PC-3 (cell line): ENCODE data around the gene MAP6. TPM values are rescaled to one million over a fixed set of nuclear protein-coding genes. Genes with fewer than 3 reads are reported as not detected.

Source experiments
- ATAC-seq: fragments of 200-7000 bp; cut with Tn5 transposase; 2 replicates; pipeline ENCODE4 v1.9.1; 2020; ENCODE audit warnings: mild to moderate bottlenecking, moderate library complexity
- BruUV-seq: library from RNA; stranded (reverse); fragments of 400-500 nt; replicated peaks from 2 replicates; lab custom pipeline; 2021; lab: Mats Ljungman, UMichigan
- CTCF ChIA-PET: fragments of 300-600 bp; sonication (Branson Sonifier 250); formaldehyde crosslinking; loops from one replicate; lab custom pipeline; 2022; ENCODE audit warnings: antibody characterized with exemption; lab: Charles Lee
- POLR2A ChIA-PET: fragments of 300-600 bp; sonication (Branson Sonifier 250); formaldehyde crosslinking; loops from one replicate; lab custom pipeline; 2022; ENCODE audit warnings: antibody characterized with exemption; ENCODE audit not compliant: unreplicated experiment; lab: Charles Lee
- DNase-seq: peaks from one replicate; pipeline ENCODE4 v3.0.0-alpha.2; 2015
- H2AFZ ChIP-seq: fragments of 300-600 bp; sonication (generic); 2 replicates; pipeline ENCODE4 v1.6.0; 2016; ENCODE audit warnings: antibody characterized with exemption, low read length
- H3F3A ChIP-seq: fragments of 300-600 bp; sonication (generic); one replicate; pipeline ENCODE4 v1.6.0; 2017; ENCODE audit warnings: antibody characterized with exemption, low read length, control low read depth, mild to moderate bottlenecking; ENCODE audit not compliant: unreplicated experiment
- H3K27ac ChIP-seq: fragments of 300-600 bp; sonication (generic); 2 replicates; pipeline ENCODE4 v1.5.1; 2016; ENCODE audit warnings: mild to moderate bottlenecking, low read length
- H3K27me3 ChIP-seq: fragments of 300-600 bp; sonication (generic); 2 replicates; pipeline ENCODE4 v1.6.1; 2016; ENCODE audit warnings: low read length, mixed read lengths
- H3K36me3 ChIP-seq: fragments of 300-600 bp; sonication (generic); 2 replicates; pipeline ENCODE4 v1.6.1; 2016; ENCODE audit warnings: low read depth, mixed run types, low read length, mixed read lengths
- H3K4me1 ChIP-seq: fragments of 300-600 bp; sonication (generic); 2 replicates; pipeline ENCODE4 v1.5.1; 2016; ENCODE audit warnings: low read length; ENCODE audit not compliant: insufficient read depth
- H3K4me2 ChIP-seq: fragments of 300-600 bp; sonication (generic); 2 replicates; pipeline ENCODE4 v1.6.0; 2016; ENCODE audit warnings: low read length
- H3K4me3 ChIP-seq: fragments of 300-600 bp; sonication (generic); 2 replicates; pipeline ENCODE4 v1.5.1; 2016; ENCODE audit warnings: mild to moderate bottlenecking, low read length, mixed read lengths
- H3K79me2 ChIP-seq: fragments of 300-600 bp; sonication (generic); 2 replicates; pipeline ENCODE4 v1.6.1; 2017; ENCODE audit warnings: low read length, mixed read lengths
- H3K9ac ChIP-seq: fragments of 300-600 bp; sonication (generic); 2 replicates; pipeline ENCODE4 v1.6.0; 2016; ENCODE audit warnings: mild to moderate bottlenecking, low read length
- H3K9me2 ChIP-seq: fragments of 300-600 bp; sonication (generic); replicated peaks from 2 replicates; pipeline ENCODE4 v1.6.1; 2016; ENCODE audit warnings: mixed run types, low read length, mixed read lengths
- H3K9me3 ChIP-seq: fragments of 300-600 bp; sonication (generic); 2 replicates; pipeline ENCODE4 v1.6.1; 2016; ENCODE audit warnings: low read length, mixed read lengths
- H4K20me1 ChIP-seq: fragments of 300-600 bp; sonication (generic); 2 replicates; pipeline ENCODE4 v1.6.1; 2016; ENCODE audit warnings: low read length, mixed read lengths
- CTCF ChIP-seq: fragments of 300-600 bp; sonication (generic); conservative IDR thresholded peaks from 2 replicates; pipeline ENCODE4 v1.5.1; 2017; ENCODE audit warnings: antibody characterized with exemption, low read depth, mild to moderate bottlenecking, low read length
- EZH2 ChIP-seq: fragments of 300-600 bp; sonication (generic); IDR thresholded peaks from one replicate; pipeline ENCODE4 v1.6.1; 2017; ENCODE audit warnings: antibody characterized with exemption, mild to moderate bottlenecking, low read length; ENCODE audit not compliant: unreplicated experiment
- EZH2phosphoT487 ChIP-seq: fragments of 300-600 bp; sonication (generic); IDR thresholded peaks from 2 replicates; pipeline ENCODE4 v1.6.1; 2018; ENCODE audit warnings: mild to moderate bottlenecking, antibody characterized with exemption, low read length, borderline replicate concordance
- intact Hi-C: fragments of 100-400 bp; cut with micrococcal nuclease; formaldehyde crosslinking; loops from 2 replicates; pipeline ENCODE4 v1.9.0; 2023
- total RNA-seq: library from RNA; depleted of rRNA; stranded (reverse); fragments of >200 nt; gene quantifications from 2 replicates; pipeline ENCODE4 v1.2.3, GENCODE V29; 2014

MAP6 gene
- total RNA-seq, 1 experiment from 2014 or later: 0.47 TPM

- BruUV-seq: no TSS peak
- Histone ChIP-seq H2AFZ (no peak overlapping the region), H3K4me3 (no peak overlapping the region), H3K9me3 (no peaks in the 10 kb centered on the region), H3K27ac (no peak overlapping the region), H3K79me2 (no peaks in the 10 kb centered on the region), H3K9me2 (no peaks in the 10 kb centered on the region), H3F3A (no peaks in the 10 kb centered on the region), H3K27me3 (no peaks in the 10 kb centered on the region), H3K9ac (no peak overlapping the region), H3K4me2 (no peak overlapping the region), H3K4me1 (peaks cover 5% of the 10 kb centered on the region; the same call in 1 of the 2 replicates), H4K20me1 (no peaks in the 10 kb centered on the region), H3K36me3 (no peaks in the 10 kb centered on the region)
- POLR2A ChIA-PET: no interaction called here
- no peak for TF ChIP-seq EZH2phosphoT487
- TF ChIP-seq EZH2: no peak
- no peak for TF ChIP-seq CTCF
- CTCF ChIA-PET: no interaction called here
- intact Hi-C loops: no loop called here
- no peak for ATAC-seq
- DNase-seq: no peak
These were observed 78.9 kb downstream of the MAP6 start for GRCh38 chr11:75589933-75590332.

GRCh38 chr11:75589051-75589450 is 79.8 kb downstream of the MAP6 start:
- intact Hi-C loops: no loop called here

More at GRCh38 chr11:75589051-75589450, 79.8 kb downstream of the MAP6 start:
- Histone ChIP-seq H3K27ac (no peak overlapping the region), H3F3A (no peaks in the 10 kb centered on the region), H3K4me1 (peaks cover 5% of the 10 kb centered on the region; the same call in 1 of the 2 replicates), H3K27me3 (no peaks in the 10 kb centered on the region), H2AFZ (no peak overlapping the region), H3K4me3 (no peak overlapping the region), H3K36me3 (no peaks in the 10 kb centered on the region), H3K4me2 (no peak overlapping the region), H3K79me2 (no peaks in the 10 kb centered on the region), H4K20me1 (no peaks in the 10 kb centered on the region), H3K9ac (no peak overlapping the region), H3K9me3 (no peaks in the 10 kb centered on the region), H3K9me2 (no peaks in the 10 kb centered on the region)
- no TSS peak for BruUV-seq
- POLR2A ChIA-PET: no interaction called here
- TF ChIP-seq CTCF (no peak), EZH2phosphoT487 (no peak), EZH2 (no peak)
- DNase-seq (no peak), ATAC-seq (no peak)
- CTCF ChIA-PET: no interaction called here
